ENCODE data around the gene MPIG6B. TPM values are rescaled to one million over a fixed set of nuclear protein-coding genes. Genes with fewer than 3 reads are reported as not detected.

Gene MPIG6B
- total RNA-seq, 1 experiment from 2014 or later: not detected

- H3K27ac Mint-ChIP-seq: peak overlapping the region in 1 of 3 experiments; percentile 90; a peak in 4 of 7 replicates
- H3K4me2 ChIP-seq (ENCODE audit: insufficient read depth, insufficient read length, low read length): no peak overlapping the region
- peak; percentile 55 for DNase-seq
Observed at GRCh38 chr6:31718265-31718664, 4.9 kb upstream of the MPIG6B start.

More at GRCh38 chr6:31718265-31718664, 4.9 kb upstream of the MPIG6B start:
- Histone ChIP-seq H4K20me1 (ENCODE audit: control insufficient read depth, insufficient read depth, insufficient read length) (no peaks in the 10 kb centered on the region), H4K8ac (replicated peaks; ENCODE audit: insufficient read length, low read depth, low read length) (no peak overlapping the region), H2AK5ac (ENCODE audit: insufficient read length, low read length) (no peak overlapping the region), H3K18ac (ENCODE audit: insufficient read length, low read depth, low read length) (no peak overlapping the region), H3K14ac (ENCODE audit: insufficient read depth, low read length) (no peak overlapping the region), H3K27me3 (ENCODE audit: insufficient read depth, low read length) (no peaks in the 10 kb centered on the region), H3K23ac (ENCODE audit: insufficient read length, low read depth, low read length) (no peak overlapping the region), H3K9ac (ENCODE audit: extremely low read depth, insufficient read length, low read length) (no peak overlapping the region), H3K56ac (ENCODE audit: insufficient read length, low read depth, low read length) (no peak overlapping the region), H4K5ac (ENCODE audit: insufficient read length, low read depth, low read length) (no peak overlapping the region), H2BK5ac (ENCODE audit: insufficient read length, low read length) (no peak overlapping the region), H4K91ac (ENCODE audit: insufficient read length, low read depth, low read length) (no peak overlapping the region), H2BK120ac (ENCODE audit: low read depth, low read length, poor library complexity, severe bottlenecking) (no peak overlapping the region), H3K79me1 (ENCODE audit: insufficient read depth, low read depth, low read length, poor library complexity, severe bottlenecking) (no peaks in the 10 kb centered on the region), H2AFZ (ENCODE audit: low read length) (no peak overlapping the region), H3K4ac (ENCODE audit: low read depth, low read length) (no peak overlapping the region), H2BK15ac (ENCODE audit: low read depth, low read length) (no peak overlapping the region), H3K79me2 (ENCODE audit: insufficient read depth, low read length) (no peaks in the 10 kb centered on the region), H3K27ac (ENCODE audit: insufficient read length, low read depth, low read length) (no peak overlapping the region), H2BK12ac (ENCODE audit: insufficient read length, low read depth, low read length) (no peak overlapping the region), H3K9me3 (ENCODE audit: control insufficient read depth, low read depth, low read length) (no peaks in the 10 kb centered on the region), H3K4me1 (ENCODE audit: insufficient read depth, low read length) (peaks cover 10% of the 10 kb centered on the region; the same call in 1 of the 2 replicates), H2BK20ac (ENCODE audit: low read depth, low read length, poor library complexity, severe bottlenecking) (no peak overlapping the region), H3K23me2 (ENCODE audit: insufficient read length, low read depth, low read length, poor library complexity, severe bottlenecking) (no peaks in the 10 kb centered on the region), H3T11ph (ENCODE audit: low read length) (no peak overlapping the region)
- Mint-ChIP-seq H3K27me3 (ENCODE audit: low read depth) (no peaks in the 10 kb centered on the region), H3K9me3 (no peaks in the 10 kb centered on the region), H3K4me1 (peaks cover 34 to 44% of the 10 kb centered on the region in 2 experiments), H3K4me3 (0 out of 5 replicates have a peak overlapping the region, but pooled peaks of 1 of the 2 experiments have one; percentile 13), H3K36me3 (ENCODE audit: insufficient read depth in 1 of 3, low read depth in 3 of 3) (no peaks in the 10 kb centered on the region)
- no CpG with 5 or more reads among the region's 1 CpG for WGBS (ENCODE audit: extremely low coverage, insufficient read length, low lambda C conversion rate)
- no peak for TF ChIP-seq CTCF (conservative IDR thresholded peaks at IDR 0.05)
